ENCODE results near the gene ZBTB8B.
"Not testable (repeated sequence)": the region's sequence is repeated elsewhere in the genome, so short reads cannot be mapped to it uniquely, and the experiment has no call there.

DNA sequence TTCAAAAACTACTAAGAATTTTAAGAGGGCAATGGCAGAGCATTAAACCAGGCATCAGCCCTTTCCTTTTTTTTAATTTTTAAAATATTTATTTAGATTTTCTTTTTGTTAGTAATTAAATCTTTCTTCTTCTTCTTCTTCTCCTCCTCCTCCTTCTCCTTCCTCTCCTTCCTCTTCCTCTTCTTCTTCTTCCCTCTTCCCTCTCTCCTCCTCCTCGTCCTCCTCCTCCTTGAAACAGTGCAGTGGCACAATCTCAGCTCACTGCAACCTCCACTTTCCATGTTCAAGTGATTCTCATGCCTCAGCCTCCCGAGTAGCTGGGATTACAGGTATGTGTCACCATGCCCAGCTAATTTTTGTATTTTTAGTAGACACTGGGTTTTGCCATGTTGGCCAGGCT is 1.9 kb upstream of the ZBTB8B start:
- TF ChIP-seq, protein P1, sequence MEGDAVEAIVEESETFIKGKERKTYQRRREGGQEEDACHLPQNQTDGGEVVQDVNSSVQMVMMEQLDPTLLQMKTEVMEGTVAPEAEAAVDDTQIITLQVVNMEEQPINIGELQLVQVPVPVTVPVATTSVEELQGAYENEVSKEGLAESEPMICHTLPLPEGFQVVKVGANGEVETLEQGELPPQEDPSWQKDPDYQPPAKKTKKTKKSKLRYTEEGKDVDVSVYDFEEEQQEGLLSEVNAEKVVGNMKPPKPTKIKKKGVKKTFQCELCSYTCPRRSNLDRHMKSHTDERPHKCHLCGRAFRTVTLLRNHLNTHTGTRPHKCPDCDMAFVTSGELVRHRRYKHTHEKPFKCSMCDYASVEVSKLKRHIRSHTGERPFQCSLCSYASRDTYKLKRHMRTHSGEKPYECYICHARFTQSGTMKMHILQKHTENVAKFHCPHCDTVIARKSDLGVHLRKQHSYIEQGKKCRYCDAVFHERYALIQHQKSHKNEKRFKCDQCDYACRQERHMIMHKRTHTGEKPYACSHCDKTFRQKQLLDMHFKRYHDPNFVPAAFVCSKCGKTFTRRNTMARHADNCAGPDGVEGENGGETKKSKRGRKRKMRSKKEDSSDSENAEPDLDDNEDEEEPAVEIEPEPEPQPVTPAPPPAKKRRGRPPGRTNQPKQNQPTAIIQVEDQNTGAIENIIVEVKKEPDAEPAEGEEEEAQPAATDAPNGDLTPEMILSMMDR (IDR thresholded peaks at IDR 0.05) = not testable (repeated sequence)
- not testable (repeated sequence) for TF ChIP-seq POLR2A (IDR thresholded peaks at IDR 0.05)

Data from vagina (tissue), 2 donors.